Fibroblast of the conjunctiva (primary cell): ENCODE results near the gene CDCA5.

Experiments used
- DNase-seq: peaks from one replicate; pipeline ENCODE4 v3.0.0-alpha.2; 2010; ENCODE audit warnings: low read depth

Gene CDCA5

DNA sequence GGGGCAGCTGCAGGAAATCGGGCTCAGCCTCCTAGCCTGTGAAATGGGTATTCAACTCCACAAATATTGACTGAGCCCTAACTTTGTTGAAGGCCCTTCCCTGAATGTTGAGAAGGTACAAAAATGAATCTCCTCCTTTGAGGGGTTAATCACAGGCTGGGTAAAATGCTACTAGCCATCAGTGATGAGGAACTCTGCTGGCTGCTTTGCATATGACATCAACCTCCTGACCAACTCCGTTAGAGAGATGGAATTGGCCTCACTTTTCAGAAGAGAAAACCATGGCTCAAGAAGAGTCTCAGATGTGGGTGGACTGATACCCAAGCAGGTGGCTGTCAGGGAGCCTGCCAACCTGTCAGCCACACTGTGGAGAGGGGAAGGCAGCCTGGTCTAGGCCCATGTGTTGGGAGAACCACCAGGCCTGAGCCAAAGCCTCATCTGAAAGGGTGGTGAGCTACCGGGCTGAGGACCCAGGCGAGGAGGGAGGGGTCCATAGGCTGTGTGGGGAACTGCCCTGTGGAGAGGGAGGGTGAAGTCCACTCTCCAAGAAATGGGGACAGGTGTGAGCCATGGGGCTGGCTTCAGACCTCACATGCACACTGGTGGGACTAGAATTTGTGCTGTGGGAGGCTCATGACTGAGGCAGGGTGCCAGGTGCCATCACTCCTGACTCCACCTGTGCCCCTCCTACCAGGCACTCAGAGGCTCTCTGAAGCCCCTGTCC, 11.8 kb downstream of the CDCA5 start:
- no peak for DNase-seq

DNA sequence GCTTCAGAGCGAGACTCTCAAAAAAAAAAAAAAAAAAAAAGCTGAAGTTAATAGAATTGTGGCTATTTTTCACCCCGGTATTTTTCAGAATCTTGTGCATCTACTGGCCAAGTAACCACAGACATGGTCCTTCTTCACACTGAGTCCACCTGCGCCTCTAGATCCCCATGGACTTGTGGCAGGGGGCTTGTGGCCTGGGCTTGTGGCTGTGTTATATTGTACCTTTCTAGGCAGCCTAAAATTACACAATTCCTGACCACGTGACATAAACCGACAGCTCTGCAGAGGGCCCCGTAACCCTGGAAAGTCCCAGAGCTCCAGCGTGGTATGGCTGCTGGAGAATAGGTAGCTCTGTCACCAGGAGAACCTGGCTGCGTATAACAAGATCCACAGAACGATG, 14.6 kb downstream of the CDCA5 start:
- no peak for DNase-seq

DNA sequence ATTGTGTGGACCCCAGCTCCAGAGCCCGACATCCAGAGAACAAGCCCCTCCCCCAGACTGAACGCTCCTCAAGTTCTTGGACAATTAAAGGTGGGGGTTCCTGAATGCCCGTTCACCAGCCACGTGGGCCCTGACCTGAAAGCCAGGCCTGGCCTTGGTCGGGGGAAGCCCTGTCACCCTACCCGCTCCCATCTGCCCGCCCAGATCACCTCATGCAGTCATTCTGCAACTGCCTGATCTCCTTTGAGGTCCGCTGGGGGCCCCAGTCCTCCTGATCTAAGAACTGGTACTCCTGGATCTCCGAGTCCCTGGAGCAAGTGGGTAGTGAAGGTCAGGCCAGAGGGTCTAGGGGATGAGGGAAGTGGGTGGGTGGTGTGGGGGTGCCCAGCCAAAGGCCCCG, 16.4 kb downstream of the CDCA5 start:
- DNase-seq: no peak

DNA sequence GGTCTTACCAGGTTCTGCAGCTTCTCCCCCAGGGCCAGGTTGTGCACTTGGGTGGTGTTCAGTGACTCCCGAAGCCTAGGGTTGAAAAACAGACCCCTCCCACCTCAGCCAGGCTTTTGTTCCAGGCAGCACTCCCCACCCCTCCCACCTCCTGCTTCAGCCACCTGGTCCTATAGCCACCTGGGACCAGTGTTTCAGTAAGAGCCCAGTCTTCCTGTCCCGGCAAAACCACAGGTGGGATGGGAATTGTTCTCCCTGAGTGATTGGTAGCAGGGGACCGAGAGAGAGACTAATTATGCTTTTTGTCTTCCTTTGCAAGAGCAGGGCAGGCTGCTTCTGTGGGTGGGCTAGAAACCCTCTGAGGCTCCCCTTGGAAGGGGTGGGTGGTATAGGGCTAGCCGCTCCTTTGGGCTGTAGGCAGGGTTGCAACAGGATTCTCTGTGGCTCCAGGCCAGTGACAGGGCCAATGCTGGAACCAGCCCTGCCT, 17.0 kb downstream of the CDCA5 start:
- DNase-seq: no peak

DNA sequence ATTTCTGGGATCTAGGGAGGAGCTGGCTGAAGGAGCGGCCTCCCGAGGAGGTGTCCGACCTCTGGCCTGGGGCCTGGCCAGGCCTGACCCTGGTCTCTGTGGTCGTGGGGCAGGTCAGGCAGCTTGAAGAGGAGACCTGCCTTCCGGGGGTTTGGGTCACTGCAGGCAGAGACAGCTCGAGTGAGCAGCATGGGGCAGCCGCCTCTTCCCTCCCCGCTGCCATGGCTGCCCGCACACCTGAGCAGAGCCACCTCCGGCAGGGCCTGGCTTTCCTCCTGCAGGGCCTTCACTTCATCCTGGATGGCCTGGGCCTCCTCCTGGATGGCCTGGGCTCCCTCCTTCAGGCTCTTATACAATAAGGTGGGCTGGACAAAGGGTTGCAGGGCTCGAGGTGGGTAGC, 17.5 kb downstream of the CDCA5 start:
- no peak for DNase-seq

DNA sequence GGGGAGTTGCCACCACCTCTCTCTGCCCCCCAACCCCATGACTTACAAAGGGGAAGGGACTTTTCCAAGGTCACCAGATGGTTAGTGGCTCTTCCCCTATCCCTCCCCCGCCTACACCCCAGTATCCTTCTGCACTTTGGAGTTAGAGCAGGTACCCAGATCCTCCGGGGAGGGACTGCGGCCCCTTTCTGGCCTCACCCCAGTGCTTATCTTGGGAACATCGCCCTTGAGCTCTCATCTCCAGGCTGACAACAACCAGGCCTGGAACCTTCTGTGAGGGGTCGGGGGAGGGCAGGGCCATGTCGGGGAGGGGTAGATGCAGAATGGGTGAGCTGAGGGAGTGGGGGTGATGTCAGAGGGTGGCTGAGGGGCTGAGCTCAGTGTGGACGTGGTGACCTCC, 18.0 kb downstream of the CDCA5 start:
- no peak for DNase-seq

DNA sequence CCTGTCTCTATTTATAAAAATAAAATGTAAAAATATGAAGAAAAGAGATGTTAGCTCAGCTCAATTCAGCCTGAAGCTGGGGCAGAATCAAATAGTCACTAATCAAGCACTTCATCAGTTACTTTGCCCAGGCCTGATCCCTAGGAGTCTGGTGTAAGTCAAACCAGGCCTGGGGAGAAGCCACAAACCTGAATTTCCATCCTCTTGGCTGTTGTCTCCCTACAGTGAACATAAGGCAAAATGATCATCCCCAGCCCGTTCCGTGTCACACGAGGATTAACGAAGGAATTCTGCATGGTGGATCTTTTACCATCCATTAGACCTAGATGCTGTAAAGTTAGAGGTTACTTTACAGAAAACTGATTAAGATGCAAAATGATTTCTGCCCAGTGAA, 19.0 kb downstream of the CDCA5 start:
- DNase-seq: no peak

DNA sequence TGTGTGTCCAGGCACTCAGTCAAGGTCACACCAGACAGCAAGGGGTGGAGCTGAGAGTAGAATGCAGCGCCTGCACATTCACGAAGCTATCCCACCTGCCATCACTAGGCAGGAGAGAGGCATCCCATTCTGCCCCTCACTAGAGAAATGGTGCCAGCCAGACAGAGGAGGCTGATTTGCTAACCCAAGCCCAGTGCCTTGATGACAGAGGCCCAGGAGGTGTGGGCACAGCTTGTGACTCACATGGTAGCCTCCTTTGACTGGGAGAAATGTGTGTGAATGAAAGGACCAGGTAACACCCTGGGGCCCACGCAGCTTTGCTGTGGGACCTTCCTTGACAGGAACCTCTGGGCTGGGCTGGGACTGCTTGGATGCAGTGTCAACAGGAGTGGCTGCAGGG, 20.3 kb downstream of the CDCA5 start:
- no peak for DNase-seq

DNA sequence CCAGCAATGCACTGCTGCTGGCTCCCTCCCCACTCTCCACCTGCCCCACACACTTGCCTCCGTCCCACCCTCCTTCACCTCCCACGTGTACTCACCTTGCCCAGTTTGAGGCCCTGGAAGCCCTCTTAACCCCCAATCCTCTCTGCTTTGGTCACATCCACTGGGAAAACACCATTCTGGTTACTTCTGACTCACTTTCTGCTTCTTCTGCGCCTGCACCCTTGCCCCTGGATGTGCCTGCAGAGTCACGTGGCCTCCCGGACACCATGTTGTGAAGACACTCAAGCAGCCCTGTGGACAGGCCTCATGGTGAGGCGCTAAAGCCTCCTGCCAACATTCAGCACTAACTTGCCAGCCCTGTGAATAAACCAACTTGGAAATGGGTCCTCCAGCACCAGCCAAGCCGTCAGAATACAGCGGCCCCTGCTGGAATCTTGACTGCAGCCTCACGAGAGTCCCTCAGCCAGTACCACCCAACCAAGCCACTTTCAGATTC, 22.9 kb downstream of the CDCA5 start:
- DNase-seq: no peak

DNA sequence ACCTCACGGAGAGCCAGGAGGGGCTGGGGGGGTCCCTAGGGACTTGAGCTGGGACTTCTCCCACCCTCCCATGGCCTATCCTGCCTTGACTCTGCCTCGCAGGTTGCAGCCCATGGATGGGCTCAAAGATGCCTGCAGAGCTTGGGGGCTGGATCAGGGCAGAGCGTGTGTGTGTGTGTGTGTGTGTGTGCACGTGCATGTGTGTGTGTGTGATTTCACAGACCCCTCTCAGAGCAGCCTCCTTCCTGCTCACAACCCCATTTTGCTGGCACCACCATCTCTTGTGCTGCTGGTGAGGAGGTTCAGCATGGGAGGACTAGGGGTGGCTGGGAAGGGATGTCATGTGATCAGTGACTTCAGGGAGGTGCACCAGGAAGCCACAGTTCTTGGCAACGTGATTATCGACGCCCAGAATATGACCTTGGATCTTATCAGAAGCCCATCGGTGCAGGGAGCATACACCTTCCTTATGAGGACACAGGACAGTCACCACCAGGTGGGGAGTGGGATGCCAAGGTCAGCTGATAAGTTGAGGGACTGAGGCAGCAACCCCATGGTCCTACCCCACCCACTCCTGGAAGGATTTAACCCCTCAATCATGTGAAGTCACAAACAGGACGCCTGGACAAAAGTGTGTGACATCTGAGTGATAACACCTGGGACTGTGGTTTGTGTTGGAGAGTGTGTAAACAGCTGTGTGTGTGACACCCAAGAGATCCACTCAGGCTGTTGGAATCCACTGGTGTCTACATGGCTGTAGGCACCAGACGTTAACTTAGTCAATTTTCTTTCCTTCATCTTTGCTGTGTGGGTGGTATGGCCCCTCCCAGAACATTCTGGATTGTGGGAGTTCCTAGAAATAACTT, 23.6 kb downstream of the CDCA5 start:
- DNase-seq: no peak

DNA sequence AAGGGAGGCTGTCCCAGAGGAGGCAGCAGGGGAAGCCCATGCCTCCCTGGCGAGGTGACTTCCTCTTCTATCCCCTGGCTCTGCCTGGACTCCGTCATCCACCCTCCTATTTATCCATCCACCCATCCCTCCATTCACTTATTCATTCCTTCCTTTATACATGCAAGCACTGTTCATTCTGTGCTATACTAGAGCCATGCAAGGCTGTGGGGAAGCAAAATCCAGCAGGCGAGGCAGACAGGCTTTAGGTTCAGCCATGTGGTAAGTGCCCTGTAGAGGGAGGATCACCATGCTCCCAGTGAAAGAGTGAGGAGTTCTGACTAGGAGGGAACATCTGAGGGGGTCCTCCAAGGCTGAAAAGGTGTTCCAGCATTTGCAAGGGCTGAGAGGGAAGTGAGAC, 24.3 kb downstream of the CDCA5 start:
- DNase-seq: no peak

DNA sequence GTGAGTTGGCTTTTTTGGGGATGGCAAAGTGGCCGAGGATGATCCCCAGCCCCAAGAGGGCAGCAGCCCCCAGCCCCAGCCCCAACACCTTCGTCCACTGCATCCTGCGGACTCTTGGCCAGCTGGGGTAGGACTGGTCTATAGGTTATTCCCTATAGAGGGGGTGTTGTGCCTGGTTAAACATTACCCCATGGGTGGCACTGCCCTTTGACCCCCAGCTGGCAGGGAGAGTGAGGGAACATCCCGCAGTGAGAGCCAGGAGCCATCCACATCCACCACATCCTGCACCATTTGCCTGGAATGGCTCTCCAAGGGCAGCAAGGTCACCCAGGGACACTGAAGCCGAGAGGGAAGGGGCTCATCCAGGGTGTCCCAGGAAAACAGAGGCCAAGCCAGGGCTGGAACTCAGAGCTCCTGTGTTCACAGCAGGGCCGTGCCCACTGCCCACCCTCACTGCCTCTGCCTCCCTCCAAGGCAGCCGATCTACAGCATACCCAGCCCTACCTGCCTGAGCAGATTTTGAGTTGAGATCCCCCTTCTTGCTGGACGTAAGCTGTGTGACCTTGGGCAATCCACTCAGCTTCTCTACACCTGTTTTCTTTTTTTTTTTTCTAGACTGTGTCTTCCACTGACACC, 25.3 kb downstream of the CDCA5 start, which contains the start of gene NAALADL1:
Gene NAALADL1, minus strand, starts transcription at position 135 of the 636 bp plus-strand sequence. Its CDS starts 32 bp downstream, at position 103.
- no peak for DNase-seq

DNA sequence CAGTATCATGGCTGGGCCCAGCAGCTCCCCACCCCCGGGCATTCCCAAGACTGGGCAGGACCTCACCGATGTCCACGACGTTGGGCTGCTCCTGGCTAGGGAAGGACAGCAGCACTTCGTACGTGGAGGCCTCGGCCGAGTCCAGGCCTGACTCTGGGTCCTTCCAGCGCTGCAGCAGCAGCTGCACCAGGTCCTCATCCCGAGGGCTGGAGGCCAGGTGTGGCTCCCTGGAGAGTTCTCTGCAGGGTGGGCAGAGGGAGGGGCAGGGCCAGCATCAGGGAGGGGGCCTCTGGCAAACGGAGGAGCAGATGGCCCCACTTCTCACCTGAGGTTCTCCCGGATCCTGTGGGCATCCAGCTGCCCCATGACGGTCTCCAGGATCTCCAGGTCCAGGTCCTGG, 25.8 kb downstream of the CDCA5 start:
- DNase-seq: no peak

DNA sequence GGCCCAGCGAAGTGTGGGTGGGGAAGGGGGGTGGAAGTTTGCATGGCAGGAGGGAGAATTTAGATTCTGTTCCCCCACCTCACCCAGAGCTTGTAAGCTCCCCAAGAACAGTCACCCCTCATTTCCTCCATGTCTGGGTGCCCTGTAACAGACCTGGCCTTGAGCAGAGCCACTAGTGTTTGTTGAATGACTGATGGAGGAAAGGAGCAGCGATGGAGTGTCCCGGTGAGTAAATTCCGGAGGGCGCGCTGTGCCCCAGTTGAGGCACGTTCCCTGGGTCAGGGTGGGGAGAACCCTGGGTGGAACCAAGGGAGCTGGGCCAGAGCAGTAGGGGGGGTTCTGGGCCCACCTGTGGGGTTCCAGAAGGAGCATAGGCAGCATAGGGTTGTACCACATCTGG, 26.3 kb downstream of the CDCA5 start:
- no peak for DNase-seq

DNA sequence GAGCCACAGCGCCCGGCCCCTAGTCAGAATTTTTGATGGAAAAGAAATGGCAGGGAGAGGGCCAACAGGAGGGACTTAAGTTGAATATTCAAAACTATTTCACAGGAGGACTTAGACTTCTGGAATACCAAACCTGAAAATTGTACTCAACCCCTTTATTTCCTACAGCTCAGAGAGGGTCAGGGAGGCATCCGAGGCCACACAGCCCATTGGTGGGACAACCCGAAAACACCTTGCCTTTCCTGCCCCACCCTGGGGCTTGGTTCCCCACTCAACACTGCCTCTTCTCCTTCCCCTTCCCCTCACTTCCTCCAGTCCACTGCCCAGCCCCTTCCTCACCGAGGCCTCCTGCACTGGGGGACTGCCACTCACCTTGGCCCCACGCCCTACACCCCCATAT, 26.8 kb downstream of the CDCA5 start:
- no peak for DNase-seq

DNA sequence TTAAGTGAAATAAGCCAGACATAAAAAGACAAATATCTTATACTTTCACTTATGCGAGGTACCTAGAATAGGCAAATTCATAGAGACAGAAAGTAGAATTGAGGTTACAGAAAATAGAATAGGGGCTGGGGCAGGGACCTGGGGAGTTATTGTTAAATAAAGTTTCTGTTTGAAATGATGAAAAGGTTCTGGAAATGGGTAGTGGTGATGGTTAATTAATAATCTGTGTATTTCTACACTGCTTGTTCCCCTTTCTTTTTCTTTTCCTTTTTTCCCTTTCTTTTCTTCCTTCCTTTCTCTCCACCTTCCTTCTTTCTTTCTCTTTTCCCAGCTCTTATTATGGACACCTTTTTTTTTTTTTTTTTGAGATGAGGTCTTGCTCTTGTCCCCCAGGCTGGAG, 28.3 kb downstream of the CDCA5 start:
- DNase-seq: no peak

DNA sequence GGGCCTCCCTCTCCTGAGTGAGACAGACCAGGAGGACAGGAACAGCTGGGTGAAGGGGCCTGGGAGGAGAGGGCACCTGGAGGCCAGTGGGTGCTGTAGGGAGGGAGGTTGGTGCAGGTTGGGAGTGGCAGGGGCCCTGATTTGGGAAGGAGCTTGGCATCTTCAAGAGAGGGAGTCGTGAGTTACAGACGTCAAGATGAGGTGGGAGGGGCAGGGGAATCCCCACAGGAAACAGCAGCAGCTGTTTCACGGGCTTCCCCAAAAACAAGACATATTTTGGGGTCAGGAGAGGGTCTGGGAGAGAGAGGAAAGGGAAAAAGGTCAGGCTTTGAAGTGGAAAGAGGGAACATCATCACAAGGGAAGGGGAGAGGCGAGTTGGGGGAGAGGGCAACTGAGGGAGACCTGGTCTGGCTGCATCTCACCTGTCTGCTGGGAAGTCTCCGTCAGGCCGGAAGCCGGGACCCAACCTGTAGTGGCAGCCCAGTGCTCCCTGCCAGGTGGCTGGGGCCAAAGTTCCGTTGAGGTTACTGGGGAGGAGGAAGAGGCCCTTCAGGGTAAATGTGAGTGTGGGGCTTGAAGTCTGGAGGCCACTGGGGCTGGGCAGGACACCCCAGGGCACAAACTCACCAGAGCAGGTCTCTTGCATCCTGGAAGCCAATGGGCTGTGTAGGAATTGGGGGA, 29.9 kb downstream of the CDCA5 start:
- no peak for DNase-seq

DNA sequence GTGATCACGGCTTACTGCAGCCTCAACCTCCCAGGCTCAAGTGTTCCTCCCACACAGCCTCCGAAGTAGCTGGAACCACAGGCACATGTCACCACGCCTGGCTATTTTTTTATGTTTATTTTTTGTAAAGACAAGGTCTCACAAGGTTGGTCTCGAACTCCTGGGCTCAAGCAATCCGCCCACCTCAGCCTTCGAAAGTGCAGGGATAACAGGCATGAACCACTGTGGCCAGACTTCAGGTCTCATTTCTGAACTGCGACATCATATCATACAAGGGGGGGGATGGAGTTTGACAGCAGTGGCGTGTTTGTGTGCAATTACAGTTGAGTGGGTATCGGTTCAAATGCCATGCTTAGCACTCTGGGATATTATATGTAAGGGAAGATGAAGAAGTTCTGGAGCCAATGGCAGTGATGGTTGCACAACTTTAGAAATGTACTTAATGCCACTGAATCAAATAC, 32.4 kb downstream of the CDCA5 start:
- DNase-seq: no peak

DNA sequence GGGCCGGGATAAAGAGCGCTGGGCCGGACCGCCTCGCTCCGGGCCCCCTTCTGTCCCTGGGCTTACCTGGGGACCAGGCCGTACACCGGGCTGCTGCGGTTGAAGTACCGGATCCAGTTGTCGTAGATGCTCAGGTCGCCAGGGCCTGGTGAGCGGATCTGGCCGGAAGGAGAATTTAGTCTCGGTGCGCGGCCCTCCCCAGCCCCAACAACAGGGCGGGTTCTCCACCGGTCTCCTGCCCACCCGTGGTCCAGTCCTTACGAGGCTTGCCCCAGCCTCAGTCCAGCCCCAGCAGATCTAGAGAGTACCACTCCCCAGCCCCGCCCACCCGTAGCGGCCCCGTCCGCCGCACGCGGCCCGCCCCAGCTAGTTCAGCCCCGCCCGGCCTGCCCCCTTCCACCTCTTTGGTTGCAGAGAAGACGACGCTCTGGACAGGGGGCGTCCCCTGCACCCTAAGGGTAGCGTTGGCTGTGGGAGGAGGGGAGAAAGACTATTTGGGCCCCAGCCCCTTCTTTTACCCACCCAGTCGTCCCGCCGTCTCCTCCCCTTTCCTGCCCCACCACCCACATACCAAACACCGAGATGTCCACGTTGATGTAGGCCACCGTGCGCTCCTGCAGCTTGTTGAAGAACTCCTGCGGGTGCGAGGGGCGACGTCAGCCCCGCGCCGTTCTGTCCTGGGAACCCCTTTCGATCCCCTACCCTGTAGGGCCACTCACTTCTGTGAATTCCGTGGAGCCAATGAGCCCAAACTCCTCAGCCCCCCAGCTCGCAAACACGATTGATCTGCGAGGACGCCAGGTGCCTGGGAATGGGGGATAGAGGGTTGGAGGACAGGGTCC, 36.0 kb downstream of the CDCA5 start:
- no peak for DNase-seq

DNA sequence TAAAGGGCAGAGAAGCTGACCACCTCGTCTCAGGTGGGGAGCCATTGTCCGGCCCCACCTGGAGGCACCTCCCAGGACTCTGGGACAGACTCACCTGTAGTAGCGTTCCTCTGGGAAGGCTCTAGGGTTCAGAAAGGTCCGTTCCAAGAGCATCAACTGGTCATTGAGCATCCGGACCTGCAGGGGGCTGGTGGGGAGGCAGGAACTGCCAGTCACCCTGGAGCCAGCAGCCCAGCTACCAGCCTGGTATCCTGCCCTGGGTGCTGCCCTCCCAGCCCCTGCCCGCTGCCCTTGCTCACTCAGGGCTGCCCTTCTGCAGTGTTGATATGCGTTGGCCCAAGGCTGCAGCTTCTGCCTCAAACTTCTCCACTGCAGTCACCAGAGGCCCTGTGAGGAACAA, 38.1 kb downstream of the CDCA5 start:
- DNase-seq: no peak

DNA sequence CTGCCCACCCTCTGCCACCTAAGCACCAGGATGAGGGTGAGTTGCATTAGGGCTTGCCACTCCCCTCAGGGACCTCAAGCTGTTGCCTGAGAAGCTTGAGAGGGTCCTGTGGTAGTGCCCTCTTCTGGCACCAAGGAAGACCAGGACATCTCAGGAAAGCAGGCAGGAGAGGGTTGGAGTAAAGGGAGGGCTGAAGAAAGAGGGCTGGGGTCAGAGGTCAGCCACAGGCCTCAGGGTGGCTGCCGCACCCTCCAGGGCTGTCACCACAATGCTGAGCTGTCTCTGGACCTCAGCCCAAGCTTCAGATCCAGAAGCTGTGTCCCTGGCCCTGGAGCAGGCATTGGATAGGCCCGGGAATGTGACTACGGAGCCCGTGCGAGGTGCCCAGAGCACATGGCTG, 38.8 kb downstream of the CDCA5 start:
- DNase-seq: no peak
